Lower lobe of right lung (tissue), 2 donors: ENCODE data around the gene LRP1. TPM values are rescaled to one million over a fixed set of nuclear protein-coding genes. Genes with fewer than 3 reads are reported as not detected.

Experiments used
- ATAC-seq, 2 donors: fragments of 200-7000 bp; cut with Tn5 transposase; one replicate each; pipeline ENCODE4 v1.9.1; 2020 to 2022; ENCODE audit warnings: mild to moderate bottlenecking in 2 of 2, moderate library complexity in 2 of 2
- DNase-seq: peaks from one replicate; pipeline ENCODE4 v3.0.0-alpha.2; 2020
- H3K27ac ChIP-seq: fragments of 200-600 bp; one replicate; pipeline ENCODE4 v1.8.0; 2022
- H3K27me3 ChIP-seq: fragments of 200-600 bp; one replicate; pipeline ENCODE4 v1.8.0; 2022; ENCODE audit warnings: low read depth
- H3K36me3 ChIP-seq: fragments of 200-600 bp; one replicate; pipeline ENCODE4 v1.8.0; 2022; ENCODE audit warnings: mild to moderate bottlenecking
- H3K4me1 ChIP-seq: fragments of 200-600 bp; one replicate; pipeline ENCODE4 v1.8.0; 2022
- H3K4me3 ChIP-seq: fragments of 200-600 bp; one replicate; pipeline ENCODE4 v1.8.0; 2022; ENCODE audit warnings: mild to moderate bottlenecking
- H3K9me3 ChIP-seq: fragments of 200-600 bp; one replicate; pipeline ENCODE4 v1.8.0; 2022
- intact Hi-C: fragments of 100-400 bp; cut with DNase I; formaldehyde crosslinking; loops from one replicate; pipeline ENCODE4 v1.11.0; 2022
- total RNA-seq: library from RNA; stranded (reverse); fragmentation: NEBNext Ultra II Directional; extraction: Animal tissue kit (Norgen Biotek cat#: 25700); gene quantifications from one replicate; pipeline ENCODE4 v1.2.1, GENCODE V29; 2021
- TF ChIP-seq, protein P1 (sequence below): fragments of 200-600 bp; IDR thresholded peaks from one replicate; pipeline ENCODE4 v1.8.0; 2022; ENCODE audit warnings: antibody characterized with exemption, mild to moderate bottlenecking
- donor health status: DM: no; HTN: yes; CAD: no; lungs with severe emphysema.

Gene LRP1
- total RNA-seq, 1 donor from 2014 or later = 404 TPM

- Histone ChIP-seq H3K27me3 (no peaks in the 10 kb centered on the region), H3K27ac (no peak overlapping the region), H3K36me3 (peaks cover 100% of the 10 kb centered on the region), H3K4me1 (peaks cover 37% of the 10 kb centered on the region), H3K4me3 (no peak overlapping the region), H3K9me3 (no peaks in the 10 kb centered on the region)
- TF ChIP-seq, protein P1, sequence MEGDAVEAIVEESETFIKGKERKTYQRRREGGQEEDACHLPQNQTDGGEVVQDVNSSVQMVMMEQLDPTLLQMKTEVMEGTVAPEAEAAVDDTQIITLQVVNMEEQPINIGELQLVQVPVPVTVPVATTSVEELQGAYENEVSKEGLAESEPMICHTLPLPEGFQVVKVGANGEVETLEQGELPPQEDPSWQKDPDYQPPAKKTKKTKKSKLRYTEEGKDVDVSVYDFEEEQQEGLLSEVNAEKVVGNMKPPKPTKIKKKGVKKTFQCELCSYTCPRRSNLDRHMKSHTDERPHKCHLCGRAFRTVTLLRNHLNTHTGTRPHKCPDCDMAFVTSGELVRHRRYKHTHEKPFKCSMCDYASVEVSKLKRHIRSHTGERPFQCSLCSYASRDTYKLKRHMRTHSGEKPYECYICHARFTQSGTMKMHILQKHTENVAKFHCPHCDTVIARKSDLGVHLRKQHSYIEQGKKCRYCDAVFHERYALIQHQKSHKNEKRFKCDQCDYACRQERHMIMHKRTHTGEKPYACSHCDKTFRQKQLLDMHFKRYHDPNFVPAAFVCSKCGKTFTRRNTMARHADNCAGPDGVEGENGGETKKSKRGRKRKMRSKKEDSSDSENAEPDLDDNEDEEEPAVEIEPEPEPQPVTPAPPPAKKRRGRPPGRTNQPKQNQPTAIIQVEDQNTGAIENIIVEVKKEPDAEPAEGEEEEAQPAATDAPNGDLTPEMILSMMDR = no peak
- DNase-seq (no peak), ATAC-seq (no peak)
- intact Hi-C loops = no loop called here
Observed at GRCh38 chr12:57158665-57159064, 30.4 kb downstream of the LRP1 start.

GRCh38 chr12:57159311-57159710 is 31.0 kb downstream of the LRP1 start:
- H3K36me3 ChIP-seq = peaks cover 100% of the 10 kb centered on the region
- ATAC-seq = no peak

GRCh38 chr12:57160040-57160439 is 31.8 kb downstream of the LRP1 start:
- H3K4me1 ChIP-seq = peaks cover 23% of the 10 kb centered on the region
- no peak overlapping the region for H3K27ac ChIP-seq
- ATAC-seq = no peak
- peaks cover 100% of the 10 kb centered on the region for H3K36me3 ChIP-seq
- DNase-seq = no peak
- intact Hi-C loops = no loop called here
- TF ChIP-seq, protein P1 = no peak
- H3K9me3 ChIP-seq = no peaks in the 10 kb centered on the region
- H3K27me3 ChIP-seq = no peaks in the 10 kb centered on the region
- no peak overlapping the region for H3K4me3 ChIP-seq

More at GRCh38 chr12:57159311-57159710, 31.0 kb downstream of the LRP1 start:
- peaks cover 31% of the 10 kb centered on the region for H3K4me1 ChIP-seq
- intact Hi-C loops = no loop called here
- DNase-seq = no peak
- no peak overlapping the region for H3K27ac ChIP-seq
- TF ChIP-seq, protein P1 = no peak
- H3K4me3 ChIP-seq = no peak overlapping the region
- no peaks in the 10 kb centered on the region for H3K27me3 ChIP-seq
- no peaks in the 10 kb centered on the region for H3K9me3 ChIP-seq

DNA sequence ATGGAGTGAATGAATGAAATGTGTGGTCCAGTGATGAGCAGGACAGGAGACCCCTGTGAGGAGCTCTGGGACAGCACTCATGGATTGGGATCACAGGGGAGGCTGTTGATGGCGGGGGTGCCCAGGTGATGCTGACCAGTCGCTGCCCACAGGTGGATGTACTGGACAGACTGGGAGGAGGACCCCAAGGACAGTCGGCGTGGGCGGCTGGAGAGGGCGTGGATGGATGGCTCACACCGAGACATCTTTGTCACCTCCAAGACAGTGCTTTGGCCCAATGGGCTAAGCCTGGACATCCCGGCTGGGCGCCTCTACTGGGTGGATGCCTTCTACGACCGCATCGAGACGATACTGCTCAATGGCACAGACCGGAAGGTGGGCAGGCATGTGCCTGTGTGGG is 32.5 kb downstream of the LRP1 start:
- peaks cover 21% of the 10 kb centered on the region for H3K4me1 ChIP-seq
- H3K36me3 ChIP-seq = peaks cover 100% of the 10 kb centered on the region
- H3K27ac ChIP-seq = no peak overlapping the region
- intact Hi-C loops = no loop called here
- no peak for ATAC-seq
- no peaks in the 10 kb centered on the region for H3K27me3 ChIP-seq
- no peak for DNase-seq
- H3K9me3 ChIP-seq = no peaks in the 10 kb centered on the region
- TF ChIP-seq, protein P1 = no peak
- no peak overlapping the region for H3K4me3 ChIP-seq

- DNase-seq (no peak), ATAC-seq (no peak)
- H3K27me3 ChIP-seq = no peaks in the 10 kb centered on the region
- TF ChIP-seq, protein P1 = no peak
- no peak overlapping the region for H3K27ac ChIP-seq
- intact Hi-C loops = no loop called here
- H3K4me3 ChIP-seq = no peak overlapping the region
- H3K36me3 ChIP-seq = peaks cover 100% of the 10 kb centered on the region
- no peaks in the 10 kb centered on the region for H3K9me3 ChIP-seq
- H3K4me1 ChIP-seq = peaks cover 21% of the 10 kb centered on the region
Observed at GRCh38 chr12:57161491-57161890, 33.2 kb downstream of the LRP1 start.
